Measurements from ENCODE around the gene TMTC3.
A peak's percentile ranks its signal among the peaks of the same experiment; 100 is the strongest.

Gene TMTC3

DNA sequence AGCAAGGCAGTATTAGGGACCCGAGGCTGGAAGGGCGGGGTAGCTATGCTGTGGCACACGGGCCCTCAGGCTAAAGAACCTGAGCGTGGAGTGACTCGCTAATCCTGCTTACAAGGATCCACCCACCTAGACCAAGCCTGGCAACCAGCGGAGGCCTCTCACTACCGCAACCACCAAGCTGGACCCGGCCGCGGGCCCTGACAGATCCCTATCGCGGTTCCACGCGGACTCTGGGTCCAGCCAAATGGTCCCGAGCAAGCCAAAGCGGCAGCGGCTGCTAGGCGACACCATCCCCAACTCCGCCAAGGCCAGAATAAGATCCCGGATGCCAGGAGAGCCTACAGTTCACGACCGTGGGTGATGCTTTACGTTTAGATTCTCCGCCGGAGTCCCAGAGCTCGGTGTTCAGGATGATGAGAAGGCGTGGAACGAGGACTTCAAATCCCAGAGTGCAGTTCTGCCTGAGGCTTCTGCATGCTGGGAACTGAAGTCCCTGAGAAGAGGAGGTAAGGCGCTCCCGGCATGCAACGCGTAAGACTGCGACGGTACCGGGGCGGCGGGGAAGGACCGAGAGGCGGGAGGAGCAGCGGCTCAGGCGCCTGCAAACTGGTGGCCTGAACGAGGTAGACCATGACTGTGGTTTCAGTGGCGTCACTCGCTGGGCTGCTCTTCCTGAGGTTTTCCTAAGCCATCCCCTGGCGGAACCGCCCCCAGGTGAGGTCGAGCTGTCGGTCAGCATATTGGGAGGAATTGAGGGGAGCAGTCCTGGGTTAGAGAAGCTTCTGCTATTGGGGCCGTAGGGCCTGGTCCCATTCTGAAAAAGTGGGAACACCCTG is at the start of gene TMTC3, which contains the start of gene CEP290:
Gene TMTC3, plus strand, starts transcription at position 534 of the 836 bp plus-strand sequence. CDS start 6,009 bp downstream, outside the sequence.
Gene CEP290, minus strand, starts transcription at position 315 of the 836 bp plus-strand sequence. CDS start 781 bp downstream, outside the sequence.
- peak; percentile 98 for DNase-seq (ENCODE audit: low read depth)
- peak within 1 kb of the TSS; percentile 75 for H3K4me3 ChIP-seq (ENCODE audit: low read depth, low read length)
- TF ChIP-seq, protein P1, sequence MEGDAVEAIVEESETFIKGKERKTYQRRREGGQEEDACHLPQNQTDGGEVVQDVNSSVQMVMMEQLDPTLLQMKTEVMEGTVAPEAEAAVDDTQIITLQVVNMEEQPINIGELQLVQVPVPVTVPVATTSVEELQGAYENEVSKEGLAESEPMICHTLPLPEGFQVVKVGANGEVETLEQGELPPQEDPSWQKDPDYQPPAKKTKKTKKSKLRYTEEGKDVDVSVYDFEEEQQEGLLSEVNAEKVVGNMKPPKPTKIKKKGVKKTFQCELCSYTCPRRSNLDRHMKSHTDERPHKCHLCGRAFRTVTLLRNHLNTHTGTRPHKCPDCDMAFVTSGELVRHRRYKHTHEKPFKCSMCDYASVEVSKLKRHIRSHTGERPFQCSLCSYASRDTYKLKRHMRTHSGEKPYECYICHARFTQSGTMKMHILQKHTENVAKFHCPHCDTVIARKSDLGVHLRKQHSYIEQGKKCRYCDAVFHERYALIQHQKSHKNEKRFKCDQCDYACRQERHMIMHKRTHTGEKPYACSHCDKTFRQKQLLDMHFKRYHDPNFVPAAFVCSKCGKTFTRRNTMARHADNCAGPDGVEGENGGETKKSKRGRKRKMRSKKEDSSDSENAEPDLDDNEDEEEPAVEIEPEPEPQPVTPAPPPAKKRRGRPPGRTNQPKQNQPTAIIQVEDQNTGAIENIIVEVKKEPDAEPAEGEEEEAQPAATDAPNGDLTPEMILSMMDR (IDR thresholded peaks at IDR 0.05; ENCODE audit: low read depth, low read length, missing control alignments) = no peak

GRCh38 chr12:88092771-88093170 is 49.3 kb upstream of the TMTC3 start:
- no peak for DNase-seq (ENCODE audit: low read depth)
- H3K4me3 ChIP-seq (ENCODE audit: low read depth, low read length) = no peak overlapping the region
- TF ChIP-seq, protein P1 (IDR thresholded peaks at IDR 0.05; ENCODE audit: low read depth, low read length, missing control alignments) = no peak

- no peak overlapping the region for H3K4me3 ChIP-seq (ENCODE audit: low read depth, low read length)
- TF ChIP-seq, protein P1 (IDR thresholded peaks at IDR 0.05; ENCODE audit: low read depth, low read length, missing control alignments) = no peak
- DNase-seq (ENCODE audit: low read depth) = no peak
Measured at GRCh38 chr12:88093573-88093972, 48.5 kb upstream of the TMTC3 start.

GRCh38 chr12:88108021-88108420 is 34.1 kb upstream of the TMTC3 start:
- TF ChIP-seq, protein P1 (IDR thresholded peaks at IDR 0.05; ENCODE audit: low read depth, low read length, missing control alignments) = no peak
- DNase-seq (ENCODE audit: low read depth) = no peak
- no peak overlapping the region for H3K4me3 ChIP-seq (ENCODE audit: low read depth, low read length)

GRCh38 chr12:88111074-88111652 is 30.9 kb upstream of the TMTC3 start:
- DNase-seq (ENCODE audit: low read depth) = peak; percentile 10
- no peak overlapping the region for H3K4me3 ChIP-seq (ENCODE audit: low read depth, low read length)

DNA sequence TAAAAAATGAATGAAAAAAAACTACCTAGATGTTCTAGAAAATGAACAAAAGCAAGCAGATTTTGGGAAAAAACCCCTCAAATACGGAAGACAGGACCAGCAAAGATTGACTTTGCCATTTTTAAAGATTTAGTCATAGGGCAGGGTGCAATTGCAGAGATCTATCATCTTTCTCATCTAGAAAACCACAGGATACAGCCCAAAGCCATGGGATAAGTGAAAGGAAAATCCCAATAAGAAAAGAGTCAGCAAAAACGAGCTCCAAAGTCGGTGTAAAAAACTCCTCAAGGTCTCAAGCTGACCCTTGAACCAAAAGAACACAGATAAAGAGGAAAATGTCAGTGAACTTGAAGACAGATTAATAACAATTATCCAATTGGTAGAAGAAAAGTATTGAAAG is 28.2 kb upstream of the TMTC3 start:
- TF ChIP-seq, protein P1 (IDR thresholded peaks at IDR 0.05; ENCODE audit: low read depth, low read length, missing control alignments) = no peak
- DNase-seq (ENCODE audit: low read depth) = no peak
- no peak overlapping the region for H3K4me3 ChIP-seq (ENCODE audit: low read depth, low read length)

More at GRCh38 chr12:88111074-88111652, 30.9 kb upstream of the TMTC3 start:
- TF ChIP-seq, protein P1 (IDR thresholded peaks at IDR 0.05; ENCODE audit: low read depth, low read length, missing control alignments) = no peak

All from GM12864 (cell line).